Measurements from ENCODE around the gene WDFY3.

- TF ChIP-seq KDM1A (IDR thresholded peaks at IDR 0.05; ENCODE audit: low read depth) = no peak
- TF ChIP-seq CHD4 (IDR thresholded peaks at IDR 0.05; ENCODE audit: borderline replicate concordance) = no peak
- no peak for TF ChIP-seq CTCF (IDR thresholded peaks at IDR 0.05)
- TF ChIP-seq CEBPB (IDR thresholded peaks at IDR 0.05) = no peak
- TF ChIP-seq POLR2A (IDR thresholded peaks at IDR 0.05; ENCODE audit: low read length) = no peak
- no peak for TF ChIP-seq PHF8 (IDR thresholded peaks at IDR 0.05; ENCODE audit: borderline replicate concordance, low read depth)
- no peak for TF ChIP-seq PBX3 (IDR thresholded peaks at IDR 0.05)
- TF ChIP-seq EP300 (IDR thresholded peaks at IDR 0.05) = no peak
- no peak for TF ChIP-seq RAD21 (conservative IDR thresholded peaks at IDR 0.05 in 1 of 2, IDR thresholded peaks at IDR 0.05 in 1 of 2)
- TF ChIP-seq REST (IDR thresholded peaks at IDR 0.05) = no peak
- TF ChIP-seq HMGXB4 (CRISPR knock-in tag; IDR thresholded peaks at IDR 0.05; ENCODE audit: borderline replicate concordance) = no peak
- TF ChIP-seq MAFK (IDR thresholded peaks at IDR 0.05; ENCODE audit: partially characterized antibody) = no peak
- TF ChIP-seq KDM5A (IDR thresholded peaks at IDR 0.05) = no peak
These were observed 277.3 kb downstream of the WDFY3 start for GRCh38 chr4:84689197-84689596.
